ENCODE data around the gene RECQL5.

GRCh38 chr17:75590849-75591721 lies 75.9 kb downstream of the RECQL5 start:
- TF ChIP-seq CTCF (IDR thresholded peaks at IDR 0.05), result no peak
- TF ChIP-seq SIN3A (IDR thresholded peaks at IDR 0.05; ENCODE audit: borderline replicate concordance, insufficient read depth, low read depth, low read length), result no peak
- no peak for TF ChIP-seq POLR2AphosphoS5 (IDR thresholded peaks at IDR 0.05; ENCODE audit: low read depth, low read length)
- no peak for TF ChIP-seq TCF7L2 (IDR thresholded peaks at IDR 0.05; ENCODE audit: low read depth, low read length)
- TF ChIP-seq REST (IDR thresholded peaks at IDR 0.05; ENCODE audit: insufficient read depth in 1 of 2, low read depth in 2 of 2, low read length in 1 of 2), result no peak
